HEK293T (cell line): ENCODE measurements around the gene APBA2.

Source experiments
- HDGF ChIP-seq: fragments of 450-650 bp; IDR thresholded peaks from 2 replicates; pipeline ENCODE4 v1.6.1; 2017; ENCODE audit warnings: antibody characterized with exemption, borderline replicate concordance
- LEF1 ChIP-seq: fragments of 450-650 bp; IDR thresholded peaks from 2 replicates; pipeline ENCODE4 v1.6.1; 2017; ENCODE audit warnings: mild to moderate bottlenecking, borderline replicate concordance
- NFRKB ChIP-seq: fragments of 450-650 bp; IDR thresholded peaks from 2 replicates; pipeline ENCODE4 v1.6.1; 2016; ENCODE audit warnings: mild to moderate bottlenecking, moderate library complexity
- PKNOX1 ChIP-seq: fragments of 450-650 bp; IDR thresholded peaks from 2 replicates; pipeline ENCODE4 v1.6.1; 2016
- SP1 ChIP-seq: fragments of 450-650 bp; IDR thresholded peaks from 2 replicates; pipeline ENCODE4 v1.6.1; 2017

GRCh38 chr15:29064731-29065130 is 179.0 kb downstream of the APBA2 start:
- no peak for TF ChIP-seq HDGF
- no peak for TF ChIP-seq PKNOX1
- TF ChIP-seq NFRKB = no peak
- no peak for TF ChIP-seq SP1
- no peak for TF ChIP-seq LEF1
